GM21619 (cell line): ENCODE data around the gene FBXL20.
"Not testable (repeated sequence)": the region's sequence is repeated elsewhere in the genome, so short reads cannot be mapped to it uniquely, and the experiment has no call there.

Experiments
- ATAC-seq: cut with Tn5 transposase; IDR thresholded peaks from one replicate; pipeline ENCODE4 v1.9.1; 2021; ENCODE audit not compliant: unreplicated experiment

Gene FBXL20

DNA sequence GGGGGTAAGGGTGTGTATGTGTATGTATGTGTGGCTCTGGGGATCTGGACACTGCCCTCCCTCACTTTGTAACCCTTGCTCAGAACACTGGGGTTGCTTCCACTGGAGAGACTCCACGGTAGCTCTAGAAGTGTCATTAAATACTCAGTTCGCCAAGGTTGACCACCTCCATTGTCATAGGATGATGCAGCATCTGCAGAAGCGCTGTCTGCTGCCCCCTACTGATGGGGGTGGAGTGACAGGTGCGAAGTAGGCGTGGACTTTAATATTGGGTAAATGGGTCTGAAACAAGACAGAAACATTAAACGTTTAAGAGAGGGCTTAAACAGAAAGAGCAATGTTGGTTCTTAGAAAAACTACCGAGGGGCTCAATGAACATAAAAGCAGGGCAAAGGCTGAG, 140.1 kb downstream of the FBXL20 start:
- no peak for ATAC-seq

DNA sequence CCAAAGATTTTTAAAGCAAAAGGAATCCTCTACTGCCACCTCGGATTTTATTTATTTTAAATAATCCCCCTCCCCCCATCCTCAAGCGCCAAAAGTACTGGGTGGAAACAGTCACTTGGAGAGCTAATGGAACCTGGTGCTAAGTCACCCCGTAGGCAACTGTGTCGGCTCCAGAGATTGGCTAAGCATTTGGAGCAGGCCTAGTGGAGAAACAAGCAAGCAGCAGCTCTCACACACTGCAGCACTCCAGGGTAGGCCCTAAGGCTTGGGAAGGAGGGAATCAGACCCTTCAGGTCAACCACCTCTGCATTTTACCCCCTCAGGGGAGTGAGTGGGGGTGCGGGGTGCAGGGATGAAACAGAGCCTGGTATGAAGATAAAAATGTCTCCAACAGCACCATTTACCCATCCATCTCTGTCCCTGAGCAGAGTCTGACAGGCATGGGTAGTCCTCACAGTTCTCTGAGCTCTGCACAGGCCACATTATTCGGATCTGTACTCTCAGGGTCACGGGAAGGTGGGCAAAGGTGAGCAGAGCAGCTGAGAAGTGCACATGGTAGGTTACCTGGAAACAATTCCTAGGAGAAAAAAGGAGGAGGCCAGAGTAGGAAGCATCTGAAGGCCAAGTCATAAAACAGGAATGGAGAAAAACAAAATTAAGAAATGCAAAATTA, 148.5 kb downstream of the FBXL20 start:
- ATAC-seq = no peak

GRCh38 chr17:39251997-39252396, 149.4 kb downstream of the FBXL20 start:
- ATAC-seq = no peak

- not testable (repeated sequence) for ATAC-seq
Measured at GRCh38 chr17:39250076-39250475, 151.3 kb downstream of the FBXL20 start.

GRCh38 chr17:39246274-39246673, 155.2 kb downstream of the FBXL20 start:
- ATAC-seq = no peak

- no peak for ATAC-seq
Measured at GRCh38 chr17:39244600-39245570, 156.5 kb downstream of the FBXL20 start.

DNA sequence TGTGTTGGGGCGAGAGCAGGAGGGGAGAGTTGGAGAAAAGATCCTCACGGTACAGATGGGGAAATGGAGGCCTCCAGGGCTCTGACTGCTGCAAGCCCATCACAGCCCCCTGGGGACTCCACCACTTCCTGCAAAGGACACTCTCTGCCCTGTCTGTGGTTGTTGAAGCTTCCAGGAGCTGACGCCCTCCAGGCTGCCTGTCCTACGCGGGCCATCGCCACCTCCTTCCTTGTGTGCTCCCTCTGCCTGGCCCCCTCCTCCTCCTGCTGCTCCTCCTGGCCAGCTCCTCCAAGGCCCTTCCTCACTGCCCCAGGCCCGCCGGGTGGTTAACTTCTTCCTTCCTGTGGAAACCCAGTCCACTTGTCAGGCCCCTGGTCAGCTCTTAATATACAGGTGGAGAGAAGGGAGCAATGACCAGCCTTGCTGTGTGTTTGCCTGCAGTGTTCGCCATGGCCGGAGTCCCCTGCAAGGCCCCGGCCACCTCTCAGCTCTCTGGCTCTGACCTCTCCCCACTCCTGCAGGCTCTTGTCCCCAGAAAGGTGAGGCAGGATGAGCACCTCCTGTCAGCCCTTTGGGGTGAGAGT, 157.3 kb downstream of the FBXL20 start:
- ATAC-seq = no peak

- ATAC-seq = no peak
Measured at GRCh38 chr17:39243155-39243554, 158.3 kb downstream of the FBXL20 start.

- ATAC-seq = no peak
Measured at GRCh38 chr17:39240631-39241030, 160.8 kb downstream of the FBXL20 start.

DNA sequence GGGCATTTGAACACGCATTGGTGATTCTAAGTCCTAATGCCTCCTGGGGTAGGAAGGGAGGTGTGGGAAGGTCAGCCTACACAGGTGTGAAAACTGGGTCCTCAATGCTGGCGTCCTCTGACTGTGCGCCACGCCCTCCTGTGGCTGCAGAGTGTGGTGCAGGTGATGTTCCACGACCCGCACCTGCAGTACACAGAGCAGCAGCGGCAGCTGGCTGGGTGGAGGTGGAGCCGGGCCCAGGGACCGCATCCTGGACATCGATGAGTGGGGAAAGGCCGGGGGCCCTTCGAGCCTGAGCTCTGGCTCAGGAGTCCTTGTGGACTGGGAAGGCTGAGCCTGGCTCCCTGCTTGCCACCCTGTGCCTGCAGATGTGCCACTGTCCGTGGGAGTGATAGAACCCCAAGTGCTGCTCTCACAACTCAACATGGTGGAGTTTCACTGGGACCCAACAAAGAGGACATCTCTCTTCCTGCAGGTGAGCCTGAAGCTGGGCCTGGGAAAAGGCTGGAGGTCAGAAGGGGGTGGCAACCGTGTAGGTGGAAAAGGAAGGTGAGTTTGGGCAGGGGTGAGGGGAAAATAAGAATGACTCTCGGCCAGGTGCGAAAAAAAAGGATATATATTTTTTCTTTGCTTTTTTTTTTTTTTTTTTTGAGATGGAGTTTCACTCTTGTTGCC, 161.6 kb downstream of the FBXL20 start:
- no peak for ATAC-seq

GRCh38 chr17:39238311-39238972, 163.0 kb downstream of the FBXL20 start:
- ATAC-seq = no peak

GRCh38 chr17:39237586-39237985, 163.8 kb downstream of the FBXL20 start:
- ATAC-seq = no peak

DNA sequence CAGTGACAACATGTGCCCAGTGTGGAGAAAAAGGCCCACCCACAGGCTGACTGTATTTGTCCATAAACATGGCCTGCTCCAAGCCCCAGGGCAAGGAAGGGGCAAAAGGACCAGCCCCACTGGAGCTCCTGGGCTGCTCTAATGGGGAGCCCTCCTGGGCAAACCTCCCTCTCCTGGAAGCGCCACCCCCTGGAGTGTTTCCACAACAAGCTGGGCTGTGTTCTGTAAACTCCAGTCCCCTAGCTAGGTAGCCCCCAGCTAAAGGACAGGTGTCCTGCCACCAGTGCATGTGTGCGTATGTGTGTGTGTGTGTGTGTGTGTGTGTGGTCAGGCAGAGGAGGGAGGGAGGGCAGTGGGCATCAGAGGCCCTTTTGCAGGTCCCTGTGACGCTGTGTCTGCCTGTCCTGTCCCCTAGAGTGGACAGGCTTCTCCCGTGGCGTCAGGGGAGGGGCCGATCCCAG, 164.4 kb downstream of the FBXL20 start:
- ATAC-seq = no peak

DNA sequence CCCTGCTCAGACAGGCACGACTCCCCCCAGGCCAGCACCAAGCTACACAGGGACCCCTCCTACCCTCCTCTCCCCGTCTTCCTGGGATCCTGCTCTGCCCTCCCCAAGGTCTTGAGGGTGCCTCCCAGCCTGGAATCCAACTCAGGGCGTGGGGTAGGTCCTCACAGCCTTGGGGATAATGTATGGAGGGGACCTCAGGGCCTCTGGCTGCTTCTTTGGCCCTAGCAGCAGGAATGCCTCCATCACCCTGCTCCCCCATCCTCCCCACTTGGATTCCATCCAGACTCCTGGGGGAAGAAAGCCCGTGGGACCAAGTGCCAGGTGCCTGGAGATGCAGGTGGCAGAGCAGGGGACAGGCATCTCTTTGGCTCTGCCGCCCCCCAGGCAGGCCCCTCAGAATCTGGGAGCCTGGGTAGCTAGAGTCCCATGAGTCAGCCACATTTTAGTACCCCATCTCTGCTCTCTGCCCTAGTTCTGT, 164.9 kb downstream of the FBXL20 start:
- no peak for ATAC-seq

DNA sequence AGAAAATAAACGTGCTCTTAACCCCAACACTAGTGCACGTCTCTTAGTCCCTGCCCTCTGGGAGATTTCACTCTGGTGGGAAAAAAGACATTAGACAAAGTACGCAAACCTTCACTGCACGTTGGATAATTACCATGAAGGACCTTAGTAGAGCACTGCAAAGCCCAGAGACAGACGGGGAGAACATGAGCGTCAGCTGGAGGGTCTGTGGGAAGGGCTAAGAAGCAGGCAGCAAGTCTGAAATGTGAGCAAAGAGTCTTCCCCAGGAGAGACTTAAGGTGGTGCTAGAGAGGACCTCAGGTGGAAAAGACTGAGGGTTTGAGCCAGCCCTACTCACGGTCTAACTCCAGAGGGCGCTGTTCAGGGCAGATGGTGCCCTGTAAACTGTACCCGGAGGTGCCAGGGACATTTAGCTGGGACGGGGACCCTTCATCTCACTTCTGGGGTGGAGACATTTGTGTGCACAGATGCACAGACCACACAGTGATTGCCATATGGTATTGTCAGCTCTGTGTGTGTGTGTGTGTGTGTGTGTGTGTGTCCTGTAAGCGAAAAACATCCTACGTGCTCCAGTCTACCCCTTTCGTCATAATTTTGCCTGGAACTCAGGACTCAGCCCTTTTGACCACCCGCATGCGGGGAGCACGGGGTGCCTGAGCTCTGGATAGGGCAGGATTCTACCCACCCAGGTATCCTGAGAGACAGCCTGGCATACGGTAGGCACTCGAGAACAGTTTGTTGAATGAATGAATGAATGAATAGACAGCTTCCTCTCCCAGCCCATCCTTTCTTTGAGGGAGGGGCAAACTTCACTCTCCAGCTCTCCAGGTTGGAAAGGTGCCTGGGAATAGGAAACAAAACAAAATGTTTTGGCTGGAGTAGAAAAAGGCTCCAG, 165.6 kb downstream of the FBXL20 start:
- ATAC-seq = no peak

- ATAC-seq = no peak
Measured at GRCh38 chr17:39231591-39232551, 169.6 kb downstream of the FBXL20 start.

GRCh38 chr17:39231091-39231561, 170.3 kb downstream of the FBXL20 start:
- no peak for ATAC-seq

GRCh38 chr17:39230361-39230760, 171.1 kb downstream of the FBXL20 start:
- no peak for ATAC-seq
